ENCODE results near the gene SYP. TPM values are rescaled to one million over a fixed set of nuclear protein-coding genes. Genes with fewer than 3 reads are reported as not detected.

Gene SYP
- total RNA-seq, 4 donors from 2014 or later = 0.46 to 3.3 (median 2.2) TPM

- ATAC-seq (ENCODE audit: low FRiP score) (peak; percentile 87), DNase-seq (ENCODE audit: low spot score) (peak; percentile 67)
- no peak for TF ChIP-seq CTCF (IDR thresholded peaks at IDR 0.05)
Observed at GRCh38 chrX:49163555-49164419, 36.2 kb downstream of the SYP start.

- ATAC-seq (ENCODE audit: low FRiP score) = no peak
Observed at GRCh38 chrX:49162620-49163019, 37.4 kb downstream of the SYP start, which contains the start of gene MAGIX. MAGIX (plus strand) TSS chrX:49162758; CDS start chrX:49162890, 132 bp downstream.

GRCh38 chrX:49161632-49162031 lies 38.4 kb downstream of the SYP start:
- ATAC-seq (ENCODE audit: low FRiP score) = no peak
- no peak for DNase-seq (ENCODE audit: low spot score)
- no peak for TF ChIP-seq CTCF (IDR thresholded peaks at IDR 0.05)

More at GRCh38 chrX:49162620-49163019, 37.4 kb downstream of the SYP start, which contains the start of gene MAGIX:
- DNase-seq (ENCODE audit: low spot score) = no peak
- TF ChIP-seq CTCF (IDR thresholded peaks at IDR 0.05) = no peak

- DNase-seq (ENCODE audit: low spot score) (no peak), ATAC-seq (ENCODE audit: low FRiP score) (no peak)
- TF ChIP-seq CTCF (IDR thresholded peaks at IDR 0.05) = no peak
Observed at GRCh38 chrX:49160908-49161307, 39.1 kb downstream of the SYP start.

GRCh38 chrX:49157194-49157593 lies 42.8 kb downstream of the SYP start:
- DNase-seq (ENCODE audit: low spot score) (no peak), ATAC-seq (ENCODE audit: low FRiP score) (no peak)
- TF ChIP-seq CTCF (IDR thresholded peaks at IDR 0.05) = no peak

- peak; percentile 72 for DNase-seq (ENCODE audit: low spot score)
- TF ChIP-seq CTCF (IDR thresholded peaks at IDR 0.05) = no peak
- ATAC-seq (ENCODE audit: low FRiP score) = peak; percentile 91
Observed at GRCh38 chrX:49155900-49156837, 43.8 kb downstream of the SYP start.

Data from omental fat pad (tissue), 4 donors.